OCI-LY1 (cell line): Measurements from ENCODE around the gene SLBP.

Experiments used
- H2AFZ ChIP-seq: fragments of 200-600 bp; sonication (generic), shearing (Covaris generic); 2 replicates; pipeline ENCODE4 v1.6.0; 2014; ENCODE audit warnings: antibody characterized with exemption, mild to moderate bottlenecking, low read length
- H3F3A ChIP-seq: fragments of 200-600 bp; sonication (generic), shearing (Covaris generic); 2 replicates; pipeline ENCODE4 v1.6.0; 2014; ENCODE audit warnings: mild to moderate bottlenecking, antibody characterized with exemption, low read length, moderate library complexity; ENCODE audit not compliant: insufficient read depth
- H3K27ac ChIP-seq: fragments of 200-600 bp; sonication (generic); 2 replicates; pipeline ENCODE4 v1.5.1; 2014; ENCODE audit warnings: low read length, mixed run types, mild to moderate bottlenecking, low read depth; ENCODE audit not compliant: poor library complexity, severe bottlenecking
- H3K27me3 ChIP-seq: fragments of 200-600 bp; sonication (generic); 2 replicates; pipeline ENCODE4 v1.6.0; 2014; ENCODE audit warnings: antibody characterized with exemption, mild to moderate bottlenecking, low read length, moderate library complexity; ENCODE audit not compliant: insufficient read depth
- H3K36me3 ChIP-seq: fragments of 200-600 bp; sonication (generic); 2 replicates; pipeline ENCODE4 v1.6.1; 2014; ENCODE audit warnings: mild to moderate bottlenecking, antibody characterized with exemption, low read length, moderate library complexity, mixed read lengths; ENCODE audit not compliant: insufficient read depth
- H3K4me1 ChIP-seq: fragments of 200-600 bp; sonication (generic); 2 replicates; pipeline ENCODE4 v1.5.1; 2014; ENCODE audit warnings: mild to moderate bottlenecking, low read length, moderate library complexity; ENCODE audit not compliant: insufficient read depth, severe bottlenecking
- H3K4me2 ChIP-seq: fragments of 200-600 bp; sonication (generic), shearing (Covaris generic); 2 replicates; pipeline ENCODE4 v1.6.1; 2014; ENCODE audit warnings: low read length
- H3K4me3 ChIP-seq: fragments of 200-600 bp; sonication (generic); 2 replicates; pipeline ENCODE4 v1.5.1; 2014; ENCODE audit warnings: low read length, low read depth, mild to moderate bottlenecking, mixed read lengths; ENCODE audit not compliant: poor library complexity, severe bottlenecking
- H3K79me2 ChIP-seq: fragments of 200-600 bp; shearing (Covaris generic); 2 replicates; pipeline ENCODE4 v1.6.1; 2016; ENCODE audit warnings: mixed run types, low read length, mixed read lengths; ENCODE audit not compliant: insufficient read depth
- H3K9ac ChIP-seq: fragments of 200-600 bp; sonication (generic), shearing (Covaris generic); 2 replicates; pipeline ENCODE4 v1.6.1; 2014; ENCODE audit warnings: mild to moderate bottlenecking, low read length, mixed read lengths
- H3K9me2 ChIP-seq: fragments of 200-600 bp; sonication (generic), shearing (Covaris generic); 2 replicates; pipeline ENCODE4 v1.6.1; 2014; ENCODE audit warnings: low read depth, mild to moderate bottlenecking, low read length, mixed read lengths
- H3K9me3 ChIP-seq: fragments of 200-600 bp; shearing (Covaris generic); 2 replicates; pipeline ENCODE4 v1.6.1; 2014; ENCODE audit warnings: low read length, mixed read lengths
- H4K20me1 ChIP-seq: fragments of 200-600 bp; sonication (generic), shearing (Covaris generic); 2 replicates; pipeline ENCODE4 v1.6.0; 2016; ENCODE audit warnings: mild to moderate bottlenecking, low read length; ENCODE audit not compliant: insufficient read depth
- EZH2 ChIP-seq: fragments of 200-600 bp; sonication (generic), shearing (Covaris generic); IDR thresholded peaks from 2 replicates; pipeline ENCODE4 v1.8.0; 2017; ENCODE audit warnings: borderline replicate concordance, mixed run types, mild to moderate bottlenecking, antibody characterized with exemption, low read length, moderate library complexity, mixed read lengths
- TF ChIP-seq, protein P1 (sequence below): fragments of 200-600 bp; sonication (generic), shearing (Covaris generic); IDR thresholded peaks from 2 replicates; pipeline ENCODE4 v1.5.1; 2017; ENCODE audit warnings: mild to moderate bottlenecking, antibody characterized with exemption, low read length, moderate library complexity, mixed read lengths

Gene SLBP

DNA sequence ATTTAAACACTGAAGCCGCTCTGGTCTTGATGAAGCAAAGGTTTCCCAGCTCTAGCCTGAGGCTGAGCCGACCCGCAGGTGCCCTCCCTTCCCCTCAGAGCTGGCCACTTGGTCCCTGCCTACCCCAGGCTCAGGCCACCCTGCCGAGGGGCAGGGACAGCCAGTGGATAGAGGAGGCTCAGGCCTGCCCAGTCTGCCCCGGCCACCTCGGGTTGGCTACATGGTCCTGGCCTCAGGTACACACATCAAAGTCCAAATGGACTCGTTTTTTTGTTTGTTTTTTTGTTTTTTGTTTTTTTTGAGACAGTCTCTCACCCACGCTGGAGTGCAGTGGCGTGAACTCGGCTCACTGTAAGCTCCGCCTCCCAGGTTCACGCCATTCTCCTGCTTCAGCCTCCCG, 33.0 kb upstream of the SLBP start:
- no peaks in the 10 kb centered on the region for H4K20me1 ChIP-seq
- H3K9me3 ChIP-seq = no peaks in the 10 kb centered on the region
- H3K27me3 ChIP-seq = no peaks in the 10 kb centered on the region
- H2AFZ ChIP-seq = no peak overlapping the region
- H3K4me3 ChIP-seq = no peak overlapping the region
- no peaks in the 10 kb centered on the region for H3K79me2 ChIP-seq
- no peaks in the 10 kb centered on the region for H3K4me1 ChIP-seq
- no peaks in the 10 kb centered on the region for H3K9me2 ChIP-seq
- no peak overlapping the region for H3K4me2 ChIP-seq
- H3K9ac ChIP-seq = no peak overlapping the region
- H3K27ac ChIP-seq = no peak overlapping the region
- no peaks in the 10 kb centered on the region for H3F3A ChIP-seq
- peaks cover 37% of the 10 kb centered on the region for H3K36me3 ChIP-seq
- TF ChIP-seq, protein P1, sequence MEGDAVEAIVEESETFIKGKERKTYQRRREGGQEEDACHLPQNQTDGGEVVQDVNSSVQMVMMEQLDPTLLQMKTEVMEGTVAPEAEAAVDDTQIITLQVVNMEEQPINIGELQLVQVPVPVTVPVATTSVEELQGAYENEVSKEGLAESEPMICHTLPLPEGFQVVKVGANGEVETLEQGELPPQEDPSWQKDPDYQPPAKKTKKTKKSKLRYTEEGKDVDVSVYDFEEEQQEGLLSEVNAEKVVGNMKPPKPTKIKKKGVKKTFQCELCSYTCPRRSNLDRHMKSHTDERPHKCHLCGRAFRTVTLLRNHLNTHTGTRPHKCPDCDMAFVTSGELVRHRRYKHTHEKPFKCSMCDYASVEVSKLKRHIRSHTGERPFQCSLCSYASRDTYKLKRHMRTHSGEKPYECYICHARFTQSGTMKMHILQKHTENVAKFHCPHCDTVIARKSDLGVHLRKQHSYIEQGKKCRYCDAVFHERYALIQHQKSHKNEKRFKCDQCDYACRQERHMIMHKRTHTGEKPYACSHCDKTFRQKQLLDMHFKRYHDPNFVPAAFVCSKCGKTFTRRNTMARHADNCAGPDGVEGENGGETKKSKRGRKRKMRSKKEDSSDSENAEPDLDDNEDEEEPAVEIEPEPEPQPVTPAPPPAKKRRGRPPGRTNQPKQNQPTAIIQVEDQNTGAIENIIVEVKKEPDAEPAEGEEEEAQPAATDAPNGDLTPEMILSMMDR = no peak
- no peak for TF ChIP-seq EZH2

DNA sequence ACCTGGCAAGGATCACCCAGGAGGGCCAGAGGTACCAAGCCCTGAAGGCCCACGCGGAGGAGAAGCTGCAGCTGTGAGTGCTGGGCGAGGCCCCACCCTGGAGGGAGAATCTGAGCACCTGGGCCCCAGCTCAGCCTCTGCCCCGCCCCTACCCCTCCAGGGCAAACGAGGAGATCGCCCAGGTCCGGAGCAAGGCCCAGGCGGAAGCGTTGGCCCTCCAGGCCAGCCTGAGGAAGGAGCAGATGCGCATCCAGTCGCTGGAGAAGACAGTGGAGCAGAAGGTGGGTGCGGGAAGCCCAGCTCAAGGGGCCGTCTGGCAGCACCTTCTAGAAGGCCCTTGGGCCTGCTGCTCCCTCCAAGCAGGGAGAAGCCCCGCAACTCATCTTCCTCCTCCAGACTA, 32.4 kb upstream of the SLBP start:
- H3K9me3 ChIP-seq = no peaks in the 10 kb centered on the region
- no peaks in the 10 kb centered on the region for H4K20me1 ChIP-seq
- H3K79me2 ChIP-seq = no peaks in the 10 kb centered on the region
- H3K4me3 ChIP-seq = no peak overlapping the region
- no peak for TF ChIP-seq EZH2
- TF ChIP-seq, protein P1 = no peak
- no peaks in the 10 kb centered on the region for H3K9me2 ChIP-seq
- H3K27me3 ChIP-seq = no peaks in the 10 kb centered on the region
- H2AFZ ChIP-seq = no peak overlapping the region
- no peak overlapping the region for H3K9ac ChIP-seq
- H3K4me2 ChIP-seq = no peak overlapping the region
- H3K36me3 ChIP-seq = peaks cover 43% of the 10 kb centered on the region
- H3K27ac ChIP-seq = no peak overlapping the region
- H3F3A ChIP-seq = no peaks in the 10 kb centered on the region
- H3K4me1 ChIP-seq = no peaks in the 10 kb centered on the region

DNA sequence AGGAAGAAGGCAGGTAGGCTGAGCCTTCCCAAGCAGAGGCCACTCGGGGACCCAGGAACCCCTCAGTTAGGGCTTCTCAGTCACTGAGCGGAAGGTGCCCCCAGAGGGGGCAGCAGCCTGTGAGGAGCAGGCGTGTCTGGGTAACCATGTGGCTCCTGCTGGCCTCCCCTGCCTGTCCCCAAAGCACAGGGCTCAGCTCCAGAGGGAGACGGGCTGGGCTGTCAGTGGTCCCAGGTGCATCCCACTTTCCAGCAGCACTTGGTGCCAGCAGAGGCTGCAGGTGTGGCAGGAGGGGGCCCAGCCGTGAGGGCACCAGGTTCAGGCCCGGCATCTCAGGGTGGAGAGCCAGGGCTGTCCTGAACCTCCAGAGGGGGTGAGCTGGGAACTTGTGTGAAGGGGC, 31.9 kb upstream of the SLBP start:
- Histone ChIP-seq H3K27ac (no peak overlapping the region), H3K9me3 (no peaks in the 10 kb centered on the region), H2AFZ (no peak overlapping the region), H4K20me1 (no peaks in the 10 kb centered on the region), H3K9ac (no peak overlapping the region), H3K4me1 (no peaks in the 10 kb centered on the region), H3K36me3 (peaks cover 49% of the 10 kb centered on the region), H3K4me3 (no peak overlapping the region), H3F3A (no peaks in the 10 kb centered on the region), H3K27me3 (no peaks in the 10 kb centered on the region), H3K9me2 (no peaks in the 10 kb centered on the region), H3K4me2 (no peak overlapping the region), H3K79me2 (no peaks in the 10 kb centered on the region)
- TF ChIP-seq, protein P1 = no peak
- TF ChIP-seq EZH2 = no peak
